GM12865 (cell line): Measurements from ENCODE around the gene ANKRD6.
A peak's percentile ranks its signal among the peaks of the same experiment; 100 is the strongest.

Experiments used
- DNase-seq: peaks from one replicate; pipeline ENCODE4 v3.0.0; 2010; ENCODE audit warnings: low read depth
- H3K4me3 ChIP-seq: 2 replicates; pipeline ENCODE4 v1.5.1; 2011; ENCODE audit warnings: mild to moderate bottlenecking, low read depth, low read length, control low read depth
- TF ChIP-seq, protein P1 (sequence below): IDR thresholded peaks from 2 replicates; pipeline ENCODE4 v1.5.1; 2011; ENCODE audit warnings: low read length, control low read depth, low read depth, inconsistent platforms; ENCODE audit not compliant: insufficient read depth; ENCODE audit errors: missing control alignments

Gene ANKRD6

GRCh38 chr6:89433252-89434149, 549 bp downstream of the ANKRD6 start:
- peak; percentile 75 for DNase-seq

DNA sequence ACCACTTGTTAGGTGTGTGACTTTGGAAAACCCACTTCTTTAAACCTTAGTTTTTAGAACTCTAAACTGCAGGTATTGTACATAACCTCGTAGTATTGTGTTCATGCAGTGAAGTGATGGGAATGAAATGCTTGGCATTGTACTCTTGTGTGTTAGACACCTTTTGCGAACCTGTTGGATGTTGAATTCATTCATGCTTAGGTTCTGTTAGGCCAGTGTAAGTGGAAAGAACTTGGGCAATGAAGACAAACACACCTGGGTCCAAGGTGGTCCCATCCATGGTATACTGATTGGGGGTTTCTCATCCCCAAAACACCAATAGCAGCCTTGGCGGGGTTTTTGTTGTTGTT, 1.2 kb downstream of the ANKRD6 start:
- no peak for DNase-seq
- TF ChIP-seq, protein P1, sequence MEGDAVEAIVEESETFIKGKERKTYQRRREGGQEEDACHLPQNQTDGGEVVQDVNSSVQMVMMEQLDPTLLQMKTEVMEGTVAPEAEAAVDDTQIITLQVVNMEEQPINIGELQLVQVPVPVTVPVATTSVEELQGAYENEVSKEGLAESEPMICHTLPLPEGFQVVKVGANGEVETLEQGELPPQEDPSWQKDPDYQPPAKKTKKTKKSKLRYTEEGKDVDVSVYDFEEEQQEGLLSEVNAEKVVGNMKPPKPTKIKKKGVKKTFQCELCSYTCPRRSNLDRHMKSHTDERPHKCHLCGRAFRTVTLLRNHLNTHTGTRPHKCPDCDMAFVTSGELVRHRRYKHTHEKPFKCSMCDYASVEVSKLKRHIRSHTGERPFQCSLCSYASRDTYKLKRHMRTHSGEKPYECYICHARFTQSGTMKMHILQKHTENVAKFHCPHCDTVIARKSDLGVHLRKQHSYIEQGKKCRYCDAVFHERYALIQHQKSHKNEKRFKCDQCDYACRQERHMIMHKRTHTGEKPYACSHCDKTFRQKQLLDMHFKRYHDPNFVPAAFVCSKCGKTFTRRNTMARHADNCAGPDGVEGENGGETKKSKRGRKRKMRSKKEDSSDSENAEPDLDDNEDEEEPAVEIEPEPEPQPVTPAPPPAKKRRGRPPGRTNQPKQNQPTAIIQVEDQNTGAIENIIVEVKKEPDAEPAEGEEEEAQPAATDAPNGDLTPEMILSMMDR: no peak
- no peak overlapping the region; the same call in 1 of the 2 replicates for H3K4me3 ChIP-seq

More at GRCh38 chr6:89433252-89434149, 549 bp downstream of the ANKRD6 start:
- H3K4me3 ChIP-seq: peak overlapping the region; percentile 58
- TF ChIP-seq, protein P1: no peak

DNA sequence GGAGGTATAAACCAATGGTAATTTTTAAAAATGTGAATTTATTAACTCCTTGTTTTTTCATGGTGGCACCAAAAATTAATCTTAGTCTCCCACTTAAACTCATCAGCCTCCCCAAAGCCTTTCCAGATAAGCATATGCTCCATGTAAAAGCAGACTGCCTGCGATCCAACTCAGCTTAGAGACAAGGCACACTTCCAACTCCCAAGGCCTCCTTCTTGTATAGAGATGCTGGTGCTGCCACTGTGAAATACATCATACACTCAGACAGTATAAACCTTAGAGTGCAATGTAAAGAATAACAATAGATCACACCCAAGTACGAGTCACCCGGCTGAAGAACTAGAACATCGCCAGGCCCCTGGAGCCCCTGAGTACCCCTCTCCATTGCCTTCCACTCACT, 2.0 kb downstream of the ANKRD6 start:
- TF ChIP-seq, protein P1: no peak
- DNase-seq: no peak
- no peak overlapping the region for H3K4me3 ChIP-seq

DNA sequence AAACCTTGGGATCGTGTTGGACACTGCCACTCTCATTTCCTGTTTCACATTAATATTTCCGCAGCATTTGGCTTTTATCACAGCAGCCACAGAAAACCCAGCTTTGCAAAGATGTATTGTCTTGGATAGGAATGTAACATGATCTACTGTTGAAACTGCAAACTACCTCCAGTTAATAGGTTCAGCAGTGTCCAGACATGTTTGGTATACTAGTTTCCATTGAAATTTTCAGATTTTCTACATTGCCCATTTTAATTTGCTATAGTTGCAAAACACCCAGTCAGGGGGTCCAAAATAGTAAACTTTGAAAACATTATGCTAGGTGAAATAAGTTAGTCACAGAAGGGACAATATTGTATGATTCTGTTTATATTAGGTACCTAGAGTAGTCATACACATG, 3.3 kb downstream of the ANKRD6 start:
- TF ChIP-seq, protein P1: no peak
- DNase-seq: no peak
- no peak overlapping the region for H3K4me3 ChIP-seq

- H3K4me3 ChIP-seq: no peak overlapping the region
- no peak for DNase-seq
- TF ChIP-seq, protein P1: no peak
Observed at GRCh38 chr6:89438248-89438647, 5.3 kb downstream of the ANKRD6 start.

DNA sequence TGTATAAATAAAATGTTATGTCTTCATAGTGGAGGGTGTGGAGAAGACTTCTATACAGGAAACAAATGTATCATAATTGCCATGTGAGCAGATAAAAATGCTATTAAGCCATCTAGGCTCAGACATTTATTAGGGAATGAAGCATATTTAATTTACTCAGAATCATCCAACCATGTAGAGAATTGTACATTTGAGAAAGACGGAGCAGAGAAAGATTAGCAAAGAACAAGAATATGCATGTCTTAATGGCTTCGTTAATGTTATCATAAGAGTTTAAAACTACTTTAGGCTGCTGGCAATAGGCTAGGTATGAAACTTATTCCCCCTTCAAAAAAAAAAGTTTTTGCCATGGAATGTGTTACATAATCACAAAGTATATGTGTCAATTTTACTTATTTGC, 6.1 kb downstream of the ANKRD6 start:
- DNase-seq: no peak
- H3K4me3 ChIP-seq: no peak overlapping the region
- TF ChIP-seq, protein P1: no peak

DNA sequence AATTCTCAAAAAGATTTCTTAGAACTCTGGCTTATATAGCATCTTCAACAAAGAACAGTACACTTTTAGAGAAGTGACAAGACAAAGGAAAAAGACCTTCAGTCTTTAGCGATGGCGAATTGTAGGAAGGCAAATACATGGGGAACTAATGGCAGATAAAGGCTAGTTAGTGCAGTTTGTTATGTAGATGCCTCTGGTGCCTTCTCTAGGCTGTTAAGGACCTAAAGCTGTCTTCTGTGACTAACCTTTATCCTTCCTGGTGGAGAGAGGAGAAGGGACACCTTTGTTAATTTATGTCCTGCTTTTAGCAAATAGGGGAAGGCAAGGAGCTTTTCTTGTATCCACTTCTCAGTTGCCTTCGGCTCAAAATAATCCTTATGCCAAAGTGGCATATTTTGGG, 7.2 kb downstream of the ANKRD6 start:
- TF ChIP-seq, protein P1: no peak
- no peak for DNase-seq
- H3K4me3 ChIP-seq: no peak overlapping the region
